K562 (cell line): Measurements from ENCODE around the gene ATP9A. TPM values are rescaled to one million over a fixed set of nuclear protein-coding genes. Genes with fewer than 3 reads are reported as not detected.
A peak's percentile ranks its signal among the peaks of the same experiment; 100 is the strongest.

ENCODE experiments used
- ATAC-seq: fragments of 200-7000 bp; cut with Tn5 transposase; 3 replicates; pipeline ENCODE4 v1.9.1; 2020; ENCODE audit warnings: moderate library complexity
- BruUV-seq: library from RNA; stranded (reverse); fragments of 400-500 nt; replicated peaks from 2 replicates; lab custom pipeline; 2021; lab: Mats Ljungman, UMichigan
- CTCF ChIA-PET: fragments of 300-600 bp; formaldehyde crosslinking; extraction: SDS; loops from one replicate; lab custom pipeline; 2021; ENCODE audit warnings: low intra/inter-chr PET ratio; lab: Yijun Ruan, JAX
- POLR2A ChIA-PET: fragments of 300-600, 350-650 bp; sonication (Branson Sonifier 250); formaldehyde crosslinking; extraction: SDS; loops from one replicate; lab custom pipeline; 2021; ENCODE audit warnings: antibody characterized with exemption, inconsistent platforms; lab: Yijun Ruan, JAX
- DNase-seq, 4 experiments: peaks; one replicate each; pipeline versions ENCODE4 v3.0.0 to v3.0.0-alpha.2; 2011 to 2018; ENCODE audit warnings: low spot score in 3 of 4, mixed read lengths in 3 of 4; ENCODE audit errors: extremely low read depth in 1 of 4
- FAIRE-seq: peaks from 2 replicates; lab custom pipeline; 2011; peaks lifted over from hg19 to GRCh38; lab: Jason Lieb, UNC
- H2AFZ ChIP-seq: 2 replicates; pipeline ENCODE4 v1.6.0; 2011; ENCODE audit warnings: low read depth, low read length, control low read depth, inconsistent platforms
- H3K27ac ChIP-seq: fragments of 200-600 bp; 3 replicates; pipeline ENCODE4 v1.8.0; 2011; ENCODE audit warnings: low read depth, mild to moderate bottlenecking, control low read depth, inconsistent platforms, low read length, moderate library complexity, mixed read lengths; ENCODE audit errors: extremely low read depth
- H3K27me3 ChIP-seq, 2 experiments: fragments of 300-600 bp in 1 of 2; 2 replicates in 1 of 2; 3 replicates in 1 of 2; pipeline versions ENCODE4 v1.6.0 to v1.8.0; 2011; ENCODE audit warnings: inconsistent platforms in 2 of 2, low read length in 2 of 2, mild to moderate bottlenecking in 1 of 2, mixed read lengths in 1 of 2, moderate library complexity in 1 of 2; ENCODE audit not compliant: control insufficient read depth in 2 of 2, insufficient read depth in 2 of 2
- H3K36me3 ChIP-seq: fragments of 300-600 bp; 3 replicates; pipeline ENCODE4 v1.8.0; 2011; ENCODE audit warnings: mild to moderate bottlenecking, low read length, inconsistent platforms; ENCODE audit not compliant: control insufficient read depth, insufficient read depth
- H3K4me1 ChIP-seq, 2 experiments: fragments of 200-600 bp in 1 of 2; replicated peaks in 1 of 2; 2 replicates in 1 of 2; 3 replicates in 1 of 2; pipeline versions ENCODE4 v1.5.1 to v1.8.0; 2011; ENCODE audit warnings: inconsistent platforms in 2 of 2, low read length in 2 of 2, mild to moderate bottlenecking in 1 of 2, mixed read lengths in 1 of 2, moderate library complexity in 1 of 2; ENCODE audit not compliant: control insufficient read depth in 2 of 2, insufficient read depth in 2 of 2
- H3K4me2 ChIP-seq: 2 replicates; pipeline ENCODE4 v1.6.1; 2011; ENCODE audit warnings: low read length, control low read depth, inconsistent platforms, mixed read lengths; ENCODE audit not compliant: insufficient read depth
- H3K4me3 ChIP-seq: fragments of 200-600 bp; sonication (generic), shearing (Covaris generic); 2 replicates; pipeline ENCODE4 v1.5.1; 2016; ENCODE audit warnings: control low read depth, inconsistent platforms
- H3K79me2 ChIP-seq: fragments of 200-600 bp; 3 replicates; pipeline ENCODE4 v1.8.0; 2011; ENCODE audit warnings: low read length, inconsistent platforms; ENCODE audit not compliant: control insufficient read depth, insufficient read depth
- H3K9ac ChIP-seq, 2 experiments: 2 replicates each; pipeline versions ENCODE4 v1.6.0 to v1.6.1; 2011; ENCODE audit warnings: low read depth in 2 of 2, low read length in 2 of 2, control low read depth in 1 of 2, inconsistent platforms in 1 of 2, mild to moderate bottlenecking in 1 of 2, mixed read lengths in 1 of 2; ENCODE audit not compliant: insufficient read depth in 1 of 2
- H3K9me1 ChIP-seq: one replicate; pipeline ENCODE4 v1.6.0; 2011; ENCODE audit warnings: inconsistent platforms, mild to moderate bottlenecking, low read length, moderate library complexity; ENCODE audit not compliant: control insufficient read depth, insufficient read depth
- H3K9me3 ChIP-seq: replicated peaks from 2 replicates; pipeline ENCODE4 v1.5.1; 2011; ENCODE audit warnings: low read depth, low read length, inconsistent platforms; ENCODE audit not compliant: control insufficient read depth, insufficient read depth
- H4K20me1 ChIP-seq: replicated peaks from 2 replicates; pipeline ENCODE4 v1.6.1; 2011; ENCODE audit warnings: low read length, inconsistent platforms, mixed read lengths; ENCODE audit not compliant: control insufficient read depth, insufficient read depth
- MCM3 ChIP-seq: fragments of 450-650 bp; IDR thresholded peaks from 2 replicates; pipeline ENCODE4 v1.6.1; 2016
- ZBTB40 ChIP-seq, 2 experiments: fragments of 450-650 bp in 1 of 2; sonication (generic) in 1 of 2; formaldehyde crosslinking in 1 of 2; IDR thresholded peaks; 2 replicates each; pipeline versions ENCODE4 v1.7.1 to v1.9.0; 2016 to 2022; ENCODE audit warnings: inconsistent platforms in 1 of 2, mild to moderate bottlenecking in 1 of 2, missing genetic modification reagents in 1 of 2
- WGBS: fragments of 100-300 bp; shearing (Covaris generic); methylation state at CpG from one replicate; pipeline ENCODE4 v1.1.6; 2016; ENCODE audit warnings: low coverage, mixed read lengths; ENCODE audit not compliant: insufficient coverage; ENCODE audit errors: missing lambda C conversion rate; 5-methylcytosine and 5-hydroxymethylcytosine counted together
- in situ Hi-C: fragments of 300-500 bp; cut with MboI; formaldehyde crosslinking; loops from 4 replicates; pipeline ENCODE4 v1.15.0; 2018; ENCODE audit warnings: inconsistent platforms, mixed read lengths
- intact Hi-C: fragments of 100-400 bp; cut with micrococcal nuclease; formaldehyde crosslinking; loops from 2 replicates; pipeline ENCODE4 v1.14.2; 2022
- polyA plus RNA-seq, 8 experiments: library from polyadenylated mRNA; depleted of rRNA in 4 of 8; stranded (reverse) in 5 of 8; unstranded in 3 of 8; fragments of >200 nt; fragmentation: Nextera tagmentation in 2 of 8; fragmentation: Illumina TruSeq in 1 of 8; extraction: Ambion mirVana in 2 of 8; extraction: Trizol in 1 of 8; gene quantifications; 2 replicates each; pipeline versions ENCODE4 v1.2.1 to v1.2.3, GENCODE V29; 2011 to 2014; ENCODE audit warnings: inconsistent platforms in 1 of 8, missing spikeins in 1 of 8
- total RNA-seq, 7 experiments: library from RNA; depleted of rRNA in 6 of 7; stranded (reverse); fragments of >200 nt in 6 of 7; fragmentation: Illumina TruSeq in 2 of 7; extraction: Trizol in 2 of 7; gene quantifications; 2 replicates each; pipeline versions ENCODE4 v1.2.1 to v1.2.3, GENCODE V29; 2011 to 2021; ENCODE audit warnings: low replicate concordance in 1 of 7

The ATP9A gene
- total and polyA plus RNA-seq, 9 of the 15 experiments (the other 6 are each of a cell fraction or from before 2014, with no cell fraction given): 0.18 to 0.62 (median 0.29) TPM

GRCh38 chr20:51575486-51575885 lies 192.7 kb downstream of the ATP9A start:
- in situ Hi-C loops: no loop called here
- BruUV-seq: no TSS peak
- no peak overlapping the region for H3K9ac ChIP-seq
- H3K9me3 ChIP-seq: no peaks in the 10 kb centered on the region; the same call in 1 of the 2 replicates
- intact Hi-C loops: no loop called here
- WGBS: 67% methylated on average over 1 of the region's 3 CpGs
- TF ChIP-seq ZBTB40 (IDR thresholded peaks at IDR 0.05) (peak; percentile 87), ZBTB40 (CRISPR knock-in tag; IDR thresholded peaks at IDR 0.05) (peak; percentile 82), MCM3 (no peak)
- no peaks in the 10 kb centered on the region for H3K36me3 ChIP-seq
- no peak for ATAC-seq
- DNase-seq: no peak
- H3K4me3 ChIP-seq: no peak overlapping the region
- no peaks in the 10 kb centered on the region for H4K20me1 ChIP-seq
- ChIA-PET POLR2A (interaction anchor here (0.6 kb wide), 1 partner anchor 267 kb away, joined by 4 read pairs; no protein-coding TSS in a partner anchor), CTCF (no interaction called here)
- no peaks in the 10 kb centered on the region for H3K27me3 ChIP-seq
- no peak for FAIRE-seq
- H3K9me1 ChIP-seq: no peaks in the 10 kb centered on the region
- no peak overlapping the region for H3K27ac ChIP-seq
- no peak overlapping the region for H2AFZ ChIP-seq
- peaks cover 0 to 3% of the 10 kb centered on the region in 2 experiments; a peak in 3 of 5 replicates for H3K4me1 ChIP-seq
- H3K79me2 ChIP-seq: no peaks in the 10 kb centered on the region
- no peak overlapping the region for H3K4me2 ChIP-seq
